DMS114 treated with DMSO at 0.1 percent for 48 hours (cell line): ENCODE results near the gene PCDHB15.
"Not testable (repeated sequence)": the region's sequence is repeated elsewhere in the genome, so short reads cannot be mapped to it uniquely, and the experiment has no call there.

Experiments
- DNase-seq: peaks from one replicate; lab custom pipeline; 2025; ENCODE audit not compliant: unreplicated experiment; lab: John Stamatoyannopoulos, UW

PCDHB15 gene

GRCh38 chr5:141247434-141247833 is 2.2 kb downstream of the PCDHB15 start:
- not testable (repeated sequence) for DNase-seq

- no peak for DNase-seq
Observed at GRCh38 chr5:141250576-141250975, 5.4 kb downstream of the PCDHB15 start.

GRCh38 chr5:141258464-141258863 is 13.3 kb downstream of the PCDHB15 start:
- no peak for DNase-seq

GRCh38 chr5:141258948-141259347 is 13.8 kb downstream of the PCDHB15 start:
- no peak for DNase-seq

- peak; percentile 18 for DNase-seq
Observed at GRCh38 chr5:141260458-141261237, 15.5 kb downstream of the PCDHB15 start.

- no peak for DNase-seq
Observed at GRCh38 chr5:141261238-141261546, 16.0 kb downstream of the PCDHB15 start.

- DNase-seq: no peak
Observed at GRCh38 chr5:141269195-141269594, 24.0 kb downstream of the PCDHB15 start.

- no peak for DNase-seq
Observed at GRCh38 chr5:141272906-141273305, 27.7 kb downstream of the PCDHB15 start.

GRCh38 chr5:141298376-141298775 is 53.2 kb downstream of the PCDHB15 start:
- no peak for DNase-seq
